Activated CD8-positive, alpha-beta memory T cell treated with anti-CD3 and anti-CD28 coated beads, Interleukin-2, amount 50 U/mL, for 24 hours (primary cell): ENCODE measurements around the gene RPS6KC1.

Source experiments
- DNase-seq: peaks from one replicate; pipeline ENCODE4 v3.0.0-alpha.2; 2020; ENCODE audit errors: extremely low read depth

The RPS6KC1 gene

GRCh38 chr1:213242883-213243282 is 191.8 kb downstream of the RPS6KC1 start:
- DNase-seq = no peak

GRCh38 chr1:213244664-213245091 is 193.6 kb downstream of the RPS6KC1 start:
- no peak for DNase-seq

- no peak for DNase-seq
These were observed 194.3 kb downstream of the RPS6KC1 start for GRCh38 chr1:213245260-213245910.

- DNase-seq = no peak
These were observed 196.0 kb downstream of the RPS6KC1 start for GRCh38 chr1:213247038-213247437.

- DNase-seq = no peak
These were observed 198.4 kb downstream of the RPS6KC1 start for GRCh38 chr1:213249395-213249794.

- DNase-seq = no peak
These were observed 199.0 kb downstream of the RPS6KC1 start for GRCh38 chr1:213250041-213250440.

GRCh38 chr1:213250446-213250845 is 199.4 kb downstream of the RPS6KC1 start:
- no peak for DNase-seq

GRCh38 chr1:213251972-213252371 is 200.9 kb downstream of the RPS6KC1 start:
- DNase-seq = no peak

- no peak for DNase-seq
These were observed 205.5 kb downstream of the RPS6KC1 start for GRCh38 chr1:213256438-213257087.

GRCh38 chr1:213260311-213261075 is 209.5 kb downstream of the RPS6KC1 start:
- no peak for DNase-seq

- no peak for DNase-seq
These were observed 213.5 kb downstream of the RPS6KC1 start for GRCh38 chr1:213264531-213264930.

GRCh38 chr1:213266983-213267772 is 216.1 kb downstream of the RPS6KC1 start:
- no peak for DNase-seq

- DNase-seq = no peak
These were observed 217.2 kb downstream of the RPS6KC1 start for GRCh38 chr1:213268221-213268620.

GRCh38 chr1:213269829-213270228 is 218.8 kb downstream of the RPS6KC1 start:
- DNase-seq = no peak

- DNase-seq = no peak
These were observed 222.5 kb downstream of the RPS6KC1 start for GRCh38 chr1:213273546-213273945.

GRCh38 chr1:213274140-213274539 is 223.1 kb downstream of the RPS6KC1 start:
- no peak for DNase-seq

GRCh38 chr1:213275293-213275692 is 224.3 kb downstream of the RPS6KC1 start:
- no peak for DNase-seq

GRCh38 chr1:213276236-213276635 is 225.2 kb downstream of the RPS6KC1 start:
- no peak for DNase-seq

- DNase-seq = no peak
These were observed 226.0 kb downstream of the RPS6KC1 start for GRCh38 chr1:213277036-213277435.

GRCh38 chr1:213279410-213279809 is 228.4 kb downstream of the RPS6KC1 start:
- no peak for DNase-seq

- DNase-seq = no peak
These were observed 230.7 kb downstream of the RPS6KC1 start for GRCh38 chr1:213281640-213282301.
